Vagina (tissue), 2 donors: ENCODE results near the gene RHO. TPM values are rescaled to one million over a fixed set of nuclear protein-coding genes. Genes with fewer than 3 reads are reported as not detected.

Experiments
- DNase-seq, 2 donors: peaks; one replicate each; pipeline ENCODE4 v3.0.0-alpha.2; 2017; ENCODE audit errors: extremely low spot score in 2 of 2
- H3K27ac ChIP-seq: fragments of 200-600 bp; sonication (generic); one replicate; pipeline ENCODE4 v1.5.1; 2019
- H3K27me3 ChIP-seq: fragments of 200-600 bp; sonication (generic); one replicate; pipeline ENCODE4 v1.5.1; 2019
- H3K36me3 ChIP-seq, 2 donors: fragments of 200-600 bp; sonication (generic); one replicate each; pipeline ENCODE4 v1.5.1; 2017 to 2019
- H3K4me1 ChIP-seq: fragments of 200-600 bp; sonication (generic); one replicate; pipeline ENCODE4 v1.5.1; 2019
- H3K4me3 ChIP-seq, 2 donors: fragments of 200-600 bp; sonication (generic); 1 replicate in 1 of 2; 2 replicates in 1 of 2; pipeline ENCODE4 v1.5.1; 2016 to 2019
- H3K9me3 ChIP-seq: fragments of 200-600 bp; sonication (generic); one replicate; pipeline ENCODE4 v1.5.1; 2019
- POLR2A ChIP-seq, 2 donors: fragments of 450-650 bp; IDR thresholded peaks; one replicate each; pipeline ENCODE4 v1.6.1; 2017; ENCODE audit warnings: antibody characterized with exemption in 2 of 2, mild to moderate bottlenecking in 2 of 2, moderate library complexity in 2 of 2
- POLR2AphosphoS5 ChIP-seq, 2 donors: sonication (generic); formaldehyde crosslinking; IDR thresholded peaks; one replicate each; pipeline ENCODE4 v1.9.0; 2017; ENCODE audit warnings: antibody characterized with exemption in 2 of 2, mild to moderate bottlenecking in 2 of 2, low read depth in 1 of 2; ENCODE audit not compliant: insufficient read depth in 1 of 2
- intact Hi-C: fragments of 100-400 bp; cut with DNase I; formaldehyde crosslinking; loops from one replicate; pipeline ENCODE4 v1.15.1; 2023
- total RNA-seq: library from RNA; depleted of rRNA; stranded (reverse); fragments of >200 nt; gene quantifications from one replicate; pipeline ENCODE4 v1.2.3, GENCODE V29; 2016
- TF ChIP-seq, protein P1 (sequence below), 3 experiments: fragments of 450-650 bp in 2 of 3; fragments of 200-600 bp in 1 of 3; sonication (generic) in 1 of 3; IDR thresholded peaks; one replicate each; pipeline ENCODE4 v1.5.1; 2017 to 2019; ENCODE audit warnings: antibody characterized with exemption in 3 of 3, mild to moderate bottlenecking in 2 of 3, moderate library complexity in 2 of 3

RHO gene
- total RNA-seq, 1 donor from 2014 or later, result not detected

DNA sequence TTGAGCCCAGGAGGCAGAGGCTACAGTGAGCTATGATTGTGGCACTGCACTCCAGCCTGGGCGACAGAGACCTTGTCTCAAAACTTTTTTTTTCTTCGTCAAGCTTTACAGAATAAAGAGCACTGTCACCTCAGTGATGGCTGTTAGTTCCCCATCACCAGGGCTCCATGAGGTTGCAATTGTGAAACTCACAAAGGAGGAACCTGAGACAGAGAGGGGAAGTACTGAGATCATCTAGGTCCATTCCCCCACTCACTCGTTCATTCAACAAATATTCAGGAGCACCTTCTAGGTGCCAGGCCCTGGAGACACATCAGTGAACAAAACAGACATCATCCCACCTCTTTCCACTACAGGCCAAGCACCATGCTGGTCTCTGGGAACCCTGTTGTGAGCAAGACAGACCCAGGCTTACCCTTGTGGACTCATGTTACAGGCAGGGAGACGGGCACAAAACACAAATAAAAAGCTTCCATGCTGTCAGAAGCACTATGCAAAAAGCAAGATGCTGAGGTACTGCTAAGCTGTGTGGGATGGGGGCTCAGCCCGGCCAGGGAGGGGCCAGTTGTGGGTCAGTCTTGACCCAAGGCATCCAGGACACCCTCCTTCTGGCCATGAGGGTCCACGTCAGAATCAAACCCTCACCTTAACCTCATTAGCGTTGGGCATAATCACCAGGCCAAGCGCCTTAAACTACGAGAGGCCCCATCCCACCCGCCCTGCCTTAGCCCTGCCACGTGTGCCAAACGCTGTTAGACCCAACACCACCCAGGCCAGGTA is 2.1 kb upstream of the RHO start:
- no peaks in the 10 kb centered on the region for H3K36me3 ChIP-seq
- TF ChIP-seq POLR2AphosphoS5 (IDR thresholded peaks at IDR 0.05; ENCODE audit: insufficient read depth in 1 of 2, low read depth in 1 of 2) (no peak), POLR2A (IDR thresholded peaks at IDR 0.05) (no peak)
- TF ChIP-seq, protein P1, sequence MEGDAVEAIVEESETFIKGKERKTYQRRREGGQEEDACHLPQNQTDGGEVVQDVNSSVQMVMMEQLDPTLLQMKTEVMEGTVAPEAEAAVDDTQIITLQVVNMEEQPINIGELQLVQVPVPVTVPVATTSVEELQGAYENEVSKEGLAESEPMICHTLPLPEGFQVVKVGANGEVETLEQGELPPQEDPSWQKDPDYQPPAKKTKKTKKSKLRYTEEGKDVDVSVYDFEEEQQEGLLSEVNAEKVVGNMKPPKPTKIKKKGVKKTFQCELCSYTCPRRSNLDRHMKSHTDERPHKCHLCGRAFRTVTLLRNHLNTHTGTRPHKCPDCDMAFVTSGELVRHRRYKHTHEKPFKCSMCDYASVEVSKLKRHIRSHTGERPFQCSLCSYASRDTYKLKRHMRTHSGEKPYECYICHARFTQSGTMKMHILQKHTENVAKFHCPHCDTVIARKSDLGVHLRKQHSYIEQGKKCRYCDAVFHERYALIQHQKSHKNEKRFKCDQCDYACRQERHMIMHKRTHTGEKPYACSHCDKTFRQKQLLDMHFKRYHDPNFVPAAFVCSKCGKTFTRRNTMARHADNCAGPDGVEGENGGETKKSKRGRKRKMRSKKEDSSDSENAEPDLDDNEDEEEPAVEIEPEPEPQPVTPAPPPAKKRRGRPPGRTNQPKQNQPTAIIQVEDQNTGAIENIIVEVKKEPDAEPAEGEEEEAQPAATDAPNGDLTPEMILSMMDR (IDR thresholded peaks at IDR 0.05), result no peak
- no peak overlapping the region for H3K4me3 ChIP-seq
- H3K27me3 ChIP-seq, result no peaks in the 10 kb centered on the region
- no peaks in the 10 kb centered on the region for H3K9me3 ChIP-seq
- DNase-seq, result no peak
- H3K4me1 ChIP-seq, result no peaks in the 10 kb centered on the region
- intact Hi-C loops, result no loop called here
- H3K27ac ChIP-seq, result no peak overlapping the region

DNA sequence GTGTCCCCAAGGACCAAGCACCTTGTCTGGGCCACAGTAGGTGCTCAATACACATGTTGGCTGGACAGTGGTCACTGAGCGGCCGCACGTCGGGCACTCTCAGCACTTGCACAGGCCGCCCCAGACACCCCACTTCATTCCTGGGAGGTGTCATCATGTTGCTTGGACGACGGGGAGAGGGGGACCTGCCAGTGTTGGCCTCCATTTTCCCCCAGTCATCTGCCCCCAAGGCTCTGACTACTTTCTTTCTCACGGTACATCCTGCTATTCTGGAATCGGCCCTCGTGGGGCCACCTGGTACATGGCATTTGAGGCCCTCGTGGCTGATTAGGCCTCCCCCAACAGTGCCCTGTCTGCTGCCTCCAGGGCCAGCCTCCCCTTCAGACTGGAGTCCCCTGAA is 1.2 kb upstream of the RHO start:
- Histone ChIP-seq H3K9me3 (no peaks in the 10 kb centered on the region), H3K27me3 (no peaks in the 10 kb centered on the region), H3K4me1 (no peaks in the 10 kb centered on the region), H3K36me3 (no peaks in the 10 kb centered on the region), H3K27ac (no peak overlapping the region), H3K4me3 (no peak overlapping the region)
- no peak for DNase-seq
- intact Hi-C loops, result no loop called here
- no peak for TF ChIP-seq POLR2A (IDR thresholded peaks at IDR 0.05)
- TF ChIP-seq POLR2AphosphoS5 (IDR thresholded peaks at IDR 0.05; ENCODE audit: insufficient read depth in 1 of 2, low read depth in 1 of 2), result no peak
- TF ChIP-seq, protein P1 (IDR thresholded peaks at IDR 0.05), result no peak

DNA sequence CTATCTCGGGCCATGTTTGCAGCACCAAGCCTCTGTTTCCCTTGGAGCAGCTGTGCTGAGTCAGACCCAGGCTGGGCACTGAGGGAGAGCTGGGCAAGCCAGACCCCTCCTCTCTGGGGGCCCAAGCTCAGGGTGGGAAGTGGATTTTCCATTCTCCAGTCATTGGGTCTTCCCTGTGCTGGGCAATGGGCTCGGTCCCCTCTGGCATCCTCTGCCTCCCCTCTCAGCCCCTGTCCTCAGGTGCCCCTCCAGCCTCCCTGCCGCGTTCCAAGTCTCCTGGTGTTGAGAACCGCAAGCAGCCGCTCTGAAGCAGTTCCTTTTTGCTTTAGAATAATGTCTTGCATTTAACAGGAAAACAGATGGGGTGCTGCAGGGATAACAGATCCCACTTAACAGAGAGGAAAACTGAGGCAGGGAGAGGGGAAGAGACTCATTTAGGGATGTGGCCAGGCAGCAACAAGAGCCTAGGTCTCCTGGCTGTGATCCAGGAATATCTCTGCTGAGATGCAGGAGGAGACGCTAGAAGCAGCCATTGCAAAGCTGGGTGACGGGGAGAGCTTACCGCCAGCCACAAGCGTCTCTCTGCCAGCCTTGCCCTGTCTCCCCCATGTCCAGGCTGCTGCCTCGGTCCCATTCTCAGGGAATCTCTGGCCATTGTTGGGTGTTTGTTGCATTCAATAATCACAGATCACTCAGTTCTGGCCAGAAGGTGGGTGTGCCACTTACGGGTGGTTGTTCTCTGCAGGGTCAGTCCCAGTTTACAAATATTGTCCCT is 1.2 kb downstream of the RHO start:
- Histone ChIP-seq H3K36me3 (no peaks in the 10 kb centered on the region), H3K27ac (no peak overlapping the region), H3K4me3 (no peak overlapping the region), H3K9me3 (no peaks in the 10 kb centered on the region), H3K4me1 (no peaks in the 10 kb centered on the region), H3K27me3 (no peaks in the 10 kb centered on the region)
- TF ChIP-seq, protein P1 (IDR thresholded peaks at IDR 0.05), result no peak
- TF ChIP-seq POLR2A (IDR thresholded peaks at IDR 0.05) (no peak), POLR2AphosphoS5 (IDR thresholded peaks at IDR 0.05; ENCODE audit: insufficient read depth in 1 of 2, low read depth in 1 of 2) (no peak)
- intact Hi-C loops, result no loop called here
- DNase-seq, result no peak

DNA sequence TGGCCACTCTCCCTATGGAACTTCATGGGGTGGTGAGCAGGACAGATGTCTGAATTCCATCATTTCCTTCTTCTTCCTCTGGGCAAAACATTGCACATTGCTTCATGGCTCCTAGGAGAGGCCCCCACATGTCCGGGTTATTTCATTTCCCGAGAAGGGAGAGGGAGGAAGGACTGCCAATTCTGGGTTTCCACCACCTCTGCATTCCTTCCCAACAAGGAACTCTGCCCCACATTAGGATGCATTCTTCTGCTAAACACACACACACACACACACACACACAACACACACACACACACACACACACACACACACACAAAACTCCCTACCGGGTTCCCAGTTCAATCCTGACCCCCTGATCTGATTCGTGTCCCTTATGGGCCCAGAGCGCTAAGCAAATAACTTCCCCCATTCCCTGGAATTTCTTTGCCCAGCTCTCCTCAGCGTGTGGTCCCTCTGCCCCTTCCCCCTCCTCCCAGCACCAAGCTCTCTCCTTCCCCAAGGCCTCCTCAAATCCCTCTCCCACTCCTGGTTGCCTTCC is 1.9 kb downstream of the RHO start:
- H3K4me3 ChIP-seq, result no peak overlapping the region
- intact Hi-C loops, result no loop called here
- TF ChIP-seq POLR2A (IDR thresholded peaks at IDR 0.05) (no peak), POLR2AphosphoS5 (IDR thresholded peaks at IDR 0.05; ENCODE audit: insufficient read depth in 1 of 2, low read depth in 1 of 2) (no peak)
- TF ChIP-seq, protein P1 (IDR thresholded peaks at IDR 0.05), result no peak
- H3K9me3 ChIP-seq, result no peaks in the 10 kb centered on the region
- H3K27ac ChIP-seq, result no peak overlapping the region
- DNase-seq, result no peak
- no peaks in the 10 kb centered on the region for H3K27me3 ChIP-seq
- no peaks in the 10 kb centered on the region for H3K36me3 ChIP-seq
- H3K4me1 ChIP-seq, result no peaks in the 10 kb centered on the region
